ENCODE data around the gene INPP5A. TPM values are rescaled to one million over a fixed set of nuclear protein-coding genes. Genes with fewer than 3 reads are reported as not detected.

Gene INPP5A
- 17.0 and 17.2 TPM in 2 replicates for total RNA-seq (2014; rRNA removed; shearing (Covaris generic))

GRCh38 chr10:132537684-132538001 lies at the start of gene INPP5A:
INPP5A (plus strand) TSS chr10:132537787; CDS start chr10:132538097, 310 bp downstream.

GRCh38 chr10:132785723-132786475 lies 248.3 kb downstream of the INPP5A start, which contains the start of gene NKX6-2:
NKX6-2 (minus strand) TSS chr10:132786147; CDS start chr10:132785948, 199 bp downstream.

Other genes with a start within 250 kb of the INPP5A start
- gene STK32C, start 229.8 kb upstream of the INPP5A start, total RNA-seq (2014; rRNA removed; shearing (Covaris generic)): 17.8 and 23.6 TPM in 2 replicates
- 6.9 and 7.7 TPM in 2 replicates for gene LRRC27, start 205.6 kb upstream of the INPP5A start, total RNA-seq (2014; rRNA removed; shearing (Covaris generic))
- 8.4 and 9.1 TPM in 2 replicates for gene PWWP2B, start 140.6 kb upstream of the INPP5A start, total RNA-seq (2014; rRNA removed; shearing (Covaris generic))
- gene NKX6-2, start 248.4 kb downstream of the INPP5A start, total RNA-seq (2014; rRNA removed; shearing (Covaris generic)): not detected in 2 replicates